GM18951 (cell line): ENCODE results near the gene EFNA5.

Experiments used
- POLR2A ChIP-seq: IDR thresholded peaks from 4 replicates; pipeline ENCODE4 v1.6.1; 2011; ENCODE audit warnings: mild to moderate bottlenecking; ENCODE audit not compliant: insufficient read length, insufficient read depth; ENCODE audit errors: extremely low read depth
- in situ Hi-C: fragments of 300-500 bp; cut with MboI; formaldehyde crosslinking; loops from one replicate; pipeline ENCODE4 v1.12.0; 2022; ENCODE audit warnings: low sequenced_read_pairs, mixed read lengths, inconsistent platforms; ENCODE audit not compliant: unreplicated experiment

The EFNA5 gene

GRCh38 chr5:107387526-107388140 is 283.1 kb downstream of the EFNA5 start:
- no peak for TF ChIP-seq POLR2A
- in situ Hi-C loops, result no loop called here

GRCh38 chr5:107385708-107386107 is 285.0 kb downstream of the EFNA5 start:
- TF ChIP-seq POLR2A, result no peak
- in situ Hi-C loops, result no loop called here

GRCh38 chr5:107384256-107384655 is 286.5 kb downstream of the EFNA5 start:
- no peak for TF ChIP-seq POLR2A
- in situ Hi-C loops, result no loop called here

GRCh38 chr5:107383414-107383813 is 287.3 kb downstream of the EFNA5 start:
- in situ Hi-C loops, result no loop called here
- TF ChIP-seq POLR2A, result no peak

- in situ Hi-C loops, result no loop called here
- no peak for TF ChIP-seq POLR2A
Observed at GRCh38 chr5:107381189-107381856, 289.4 kb downstream of the EFNA5 start.

GRCh38 chr5:107380654-107381053 is 290.1 kb downstream of the EFNA5 start:
- in situ Hi-C loops, result no loop called here
- no peak for TF ChIP-seq POLR2A

GRCh38 chr5:107378218-107378899 is 292.4 kb downstream of the EFNA5 start:
- TF ChIP-seq POLR2A, result no peak
- in situ Hi-C loops, result no loop called here

GRCh38 chr5:107377277-107377609 is 293.5 kb downstream of the EFNA5 start:
- in situ Hi-C loops, result no loop called here
- TF ChIP-seq POLR2A, result no peak

GRCh38 chr5:107376546-107377276 is 294.0 kb downstream of the EFNA5 start:
- TF ChIP-seq POLR2A, result no peak
- in situ Hi-C loops, result no loop called here

- no peak for TF ChIP-seq POLR2A
- in situ Hi-C loops, result no loop called here
Observed at GRCh38 chr5:107373549-107374263, 297.0 kb downstream of the EFNA5 start.

- no peak for TF ChIP-seq POLR2A
- in situ Hi-C loops, result no loop called here
Observed at GRCh38 chr5:107372723-107373450, 297.9 kb downstream of the EFNA5 start.

GRCh38 chr5:107370396-107370968 is 300.3 kb downstream of the EFNA5 start:
- TF ChIP-seq POLR2A, result no peak
- in situ Hi-C loops, result no loop called here

GRCh38 chr5:107369622-107370021 is 301.1 kb downstream of the EFNA5 start:
- no peak for TF ChIP-seq POLR2A
- in situ Hi-C loops, result no loop called here
